HL-60 (cell line): ENCODE data around the gene KLHDC10.

Experiments used
- DNase-seq, 2 experiments: peaks; one replicate each; pipeline ENCODE4 v3.0.0-alpha.2; 2010 to 2020; ENCODE audit warnings: low read depth in 1 of 2, low spot score in 1 of 2
- H3K27ac ChIP-seq: fragments of 250-450 bp; sonication (Bioruptor Pico); replicated peaks from 2 replicates; pipeline ENCODE4 v1.5.1; 2020; ENCODE audit warnings: mild to moderate bottlenecking, moderate library complexity
- H3K27me3 ChIP-seq: fragments of 250-450 bp; sonication (Bioruptor Pico); 2 replicates; pipeline ENCODE4 v1.5.1; 2021; ENCODE audit warnings: mild to moderate bottlenecking, moderate library complexity; ENCODE audit not compliant: insufficient read depth, poor library complexity, severe bottlenecking
- H3K4me3 ChIP-seq: replicated peaks from 2 replicates; pipeline ENCODE4 v1.5.1; 2011; ENCODE audit warnings: mild to moderate bottlenecking, control low read depth, low read length; ENCODE audit not compliant: insufficient read depth
- CTCF ChIP-seq: IDR thresholded peaks from one replicate; pipeline ENCODE4 v1.5.1; 2011; ENCODE audit warnings: low read length, control low read depth, inconsistent platforms; ENCODE audit not compliant: insufficient read depth
- GABPA ChIP-seq: IDR thresholded peaks from 2 replicates; pipeline ENCODE4 v1.6.1; 2012; ENCODE audit warnings: low read depth
- POLR2AphosphoS5 ChIP-seq: IDR thresholded peaks from 2 replicates; pipeline ENCODE4 v1.6.1; 2012; ENCODE audit warnings: low read depth
- SPI1 ChIP-seq: IDR thresholded peaks from 2 replicates; pipeline ENCODE4 v1.6.1; 2012; ENCODE audit warnings: low read depth, mild to moderate bottlenecking, borderline replicate concordance
- TF ChIP-seq, protein P1 (sequence below): IDR thresholded peaks from 2 replicates; pipeline ENCODE4 v1.6.1; 2012; ENCODE audit warnings: low read depth; ENCODE audit not compliant: insufficient replicate concordance

Gene KLHDC10

GRCh38 chr7:130141161-130141883, 71.0 kb downstream of the KLHDC10 start:
- DNase-seq, result peak; percentile 38 to 55
- peak overlapping the region; percentile 67 for H3K27ac ChIP-seq
- peak overlapping the region; percentile 14; the same call in 1 of the 2 replicates for H3K4me3 ChIP-seq
- TF ChIP-seq CTCF (no peak), GABPA (no peak), POLR2AphosphoS5 (no peak), SPI1 (no peak)
- TF ChIP-seq, protein P1, sequence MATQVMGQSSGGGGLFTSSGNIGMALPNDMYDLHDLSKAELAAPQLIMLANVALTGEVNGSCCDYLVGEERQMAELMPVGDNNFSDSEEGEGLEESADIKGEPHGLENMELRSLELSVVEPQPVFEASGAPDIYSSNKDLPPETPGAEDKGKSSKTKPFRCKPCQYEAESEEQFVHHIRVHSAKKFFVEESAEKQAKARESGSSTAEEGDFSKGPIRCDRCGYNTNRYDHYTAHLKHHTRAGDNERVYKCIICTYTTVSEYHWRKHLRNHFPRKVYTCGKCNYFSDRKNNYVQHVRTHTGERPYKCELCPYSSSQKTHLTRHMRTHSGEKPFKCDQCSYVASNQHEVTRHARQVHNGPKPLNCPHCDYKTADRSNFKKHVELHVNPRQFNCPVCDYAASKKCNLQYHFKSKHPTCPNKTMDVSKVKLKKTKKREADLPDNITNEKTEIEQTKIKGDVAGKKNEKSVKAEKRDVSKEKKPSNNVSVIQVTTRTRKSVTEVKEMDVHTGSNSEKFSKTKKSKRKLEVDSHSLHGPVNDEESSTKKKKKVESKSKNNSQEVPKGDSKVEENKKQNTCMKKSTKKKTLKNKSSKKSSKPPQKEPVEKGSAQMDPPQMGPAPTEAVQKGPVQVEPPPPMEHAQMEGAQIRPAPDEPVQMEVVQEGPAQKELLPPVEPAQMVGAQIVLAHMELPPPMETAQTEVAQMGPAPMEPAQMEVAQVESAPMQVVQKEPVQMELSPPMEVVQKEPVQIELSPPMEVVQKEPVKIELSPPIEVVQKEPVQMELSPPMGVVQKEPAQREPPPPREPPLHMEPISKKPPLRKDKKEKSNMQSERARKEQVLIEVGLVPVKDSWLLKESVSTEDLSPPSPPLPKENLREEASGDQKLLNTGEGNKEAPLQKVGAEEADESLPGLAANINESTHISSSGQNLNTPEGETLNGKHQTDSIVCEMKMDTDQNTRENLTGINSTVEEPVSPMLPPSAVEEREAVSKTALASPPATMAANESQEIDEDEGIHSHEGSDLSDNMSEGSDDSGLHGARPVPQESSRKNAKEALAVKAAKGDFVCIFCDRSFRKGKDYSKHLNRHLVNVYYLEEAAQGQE, result no peak
- H3K27me3 ChIP-seq, result no peaks in the 10 kb centered on the region

- DNase-seq, result no peak
- Histone ChIP-seq H3K4me3 (no peak overlapping the region), H3K27ac (no peak overlapping the region; the same call in 1 of the 2 replicates), H3K27me3 (no peaks in the 10 kb centered on the region)
- TF ChIP-seq SPI1, result no peak
- no peak for TF ChIP-seq CTCF
- no peak for TF ChIP-seq POLR2AphosphoS5
- no peak for TF ChIP-seq GABPA
- TF ChIP-seq, protein P1, result no peak
These were observed 71.7 kb downstream of the KLHDC10 start for GRCh38 chr7:130141884-130142653.

DNA sequence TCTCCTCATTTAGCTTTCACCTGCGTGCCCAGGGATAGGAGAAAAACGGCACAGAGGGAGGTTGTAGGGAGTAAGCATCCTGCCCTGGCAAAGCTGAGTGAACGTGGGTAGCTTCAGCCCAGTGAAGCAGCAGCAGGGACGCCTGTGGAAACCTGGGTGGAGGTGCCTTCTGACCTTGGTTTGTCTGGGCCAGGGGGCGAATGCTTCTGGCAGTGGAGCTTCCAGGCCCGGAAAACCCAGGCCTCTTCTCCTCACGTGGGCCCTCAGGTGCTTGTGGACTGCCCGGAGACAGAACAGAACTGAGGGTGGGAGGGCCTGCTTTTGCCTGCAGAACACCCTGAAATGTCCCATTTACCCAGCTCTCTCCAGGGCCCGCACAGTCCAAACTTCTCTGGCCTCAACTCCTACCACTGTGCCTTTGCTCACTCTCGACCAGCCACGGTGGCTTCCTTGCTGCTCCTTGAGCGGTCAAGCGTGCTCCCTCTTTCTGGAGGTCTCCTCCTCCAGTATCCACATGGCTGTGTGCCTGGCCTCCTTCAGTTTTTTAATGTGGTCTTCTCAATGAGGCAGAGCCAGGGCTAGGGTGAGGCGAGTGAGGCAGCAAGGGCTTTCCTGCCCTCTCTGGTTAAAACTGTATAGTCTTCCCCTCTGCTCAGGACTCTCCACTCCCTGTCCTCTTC, 72.5 kb downstream of the KLHDC10 start:
- TF ChIP-seq CTCF, result no peak
- TF ChIP-seq GABPA, result no peak
- TF ChIP-seq, protein P1, result no peak
- TF ChIP-seq SPI1, result no peak
- no peak for TF ChIP-seq POLR2AphosphoS5
- Histone ChIP-seq H3K27me3 (no peaks in the 10 kb centered on the region), H3K27ac (no peak overlapping the region), H3K4me3 (no peak overlapping the region)
- no peak for DNase-seq
